BE2C (cell line): ENCODE measurements around the gene FIZ1. TPM values are rescaled to one million over a fixed set of nuclear protein-coding genes. Genes with fewer than 3 reads are reported as not detected.
A peak's percentile ranks its signal among the peaks of the same experiment; 100 is the strongest.

Experiments
- DNase-seq: peaks from one replicate; pipeline ENCODE4 v3.0.0-alpha.2; 2020
- H3K27me3 ChIP-seq: fragments of 250-450 bp; sonication (Bioruptor Pico); 2 replicates; pipeline ENCODE4 v1.5.1; 2020; ENCODE audit warnings: mild to moderate bottlenecking
- H3K36me3 ChIP-seq: fragments of 250-450 bp; sonication (Bioruptor Pico); 2 replicates; pipeline ENCODE4 v1.5.1; 2020; ENCODE audit warnings: mild to moderate bottlenecking
- H3K4me1 ChIP-seq: fragments of 250-450 bp; sonication (Bioruptor Pico); 2 replicates; pipeline ENCODE4 v1.5.1; 2020
- H3K4me3 ChIP-seq: 2 replicates; pipeline ENCODE4 v1.5.1; 2011; ENCODE audit warnings: low read depth, low read length
- H3K9me3 ChIP-seq: fragments of 250-450 bp; sonication (Bioruptor Pico); 2 replicates; pipeline ENCODE4 v1.5.1; 2020
- polyA plus RNA-seq: library from polyadenylated mRNA; unstranded; fragments of >200 nt; gene quantifications from one replicate; pipeline ENCODE4 v1.2.1, GENCODE V29; 2012; ENCODE audit warnings: low read depth, missing spikeins; ENCODE audit not compliant: insufficient read length, insufficient read depth
- TF ChIP-seq, protein P1 (sequence below): IDR thresholded peaks from 2 replicates; pipeline ENCODE4 v1.5.1; 2012; ENCODE audit warnings: mild to moderate bottlenecking, low read depth, low read length

Gene FIZ1, protein sequence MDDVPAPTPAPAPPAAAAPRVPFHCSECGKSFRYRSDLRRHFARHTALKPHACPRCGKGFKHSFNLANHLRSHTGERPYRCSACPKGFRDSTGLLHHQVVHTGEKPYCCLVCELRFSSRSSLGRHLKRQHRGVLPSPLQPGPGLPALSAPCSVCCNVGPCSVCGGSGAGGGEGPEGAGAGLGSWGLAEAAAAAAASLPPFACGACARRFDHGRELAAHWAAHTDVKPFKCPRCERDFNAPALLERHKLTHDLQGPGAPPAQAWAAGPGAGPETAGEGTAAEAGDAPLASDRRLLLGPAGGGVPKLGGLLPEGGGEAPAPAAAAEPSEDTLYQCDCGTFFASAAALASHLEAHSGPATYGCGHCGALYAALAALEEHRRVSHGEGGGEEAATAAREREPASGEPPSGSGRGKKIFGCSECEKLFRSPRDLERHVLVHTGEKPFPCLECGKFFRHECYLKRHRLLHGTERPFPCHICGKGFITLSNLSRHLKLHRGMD
- 23.9 TPM for polyA plus RNA-seq

DNA sequence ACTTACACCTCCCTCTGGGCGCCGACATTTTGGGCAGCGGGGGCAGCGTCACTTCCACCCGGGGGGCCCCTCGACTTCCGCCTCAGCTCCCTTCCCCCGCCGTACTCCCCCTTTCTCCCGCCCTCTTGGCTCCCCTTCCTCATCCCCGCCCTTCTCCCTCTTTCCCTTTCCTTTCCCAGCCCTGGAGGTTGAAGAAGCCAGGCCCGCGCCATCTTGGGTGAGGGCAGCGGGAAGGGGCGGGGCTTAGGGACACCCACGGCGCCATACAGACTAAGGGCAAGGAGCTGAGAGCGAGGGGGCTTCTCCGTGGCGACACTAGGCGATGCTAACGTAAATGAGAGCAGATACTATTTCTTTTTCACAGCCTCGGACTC, at the start of gene FIZ1:
FIZ1 (minus strand) TSS at position 50 of the 374 bp plus-strand sequence. CDS start 1,652 bp downstream, outside the sequence.
- TF ChIP-seq, protein P1, sequence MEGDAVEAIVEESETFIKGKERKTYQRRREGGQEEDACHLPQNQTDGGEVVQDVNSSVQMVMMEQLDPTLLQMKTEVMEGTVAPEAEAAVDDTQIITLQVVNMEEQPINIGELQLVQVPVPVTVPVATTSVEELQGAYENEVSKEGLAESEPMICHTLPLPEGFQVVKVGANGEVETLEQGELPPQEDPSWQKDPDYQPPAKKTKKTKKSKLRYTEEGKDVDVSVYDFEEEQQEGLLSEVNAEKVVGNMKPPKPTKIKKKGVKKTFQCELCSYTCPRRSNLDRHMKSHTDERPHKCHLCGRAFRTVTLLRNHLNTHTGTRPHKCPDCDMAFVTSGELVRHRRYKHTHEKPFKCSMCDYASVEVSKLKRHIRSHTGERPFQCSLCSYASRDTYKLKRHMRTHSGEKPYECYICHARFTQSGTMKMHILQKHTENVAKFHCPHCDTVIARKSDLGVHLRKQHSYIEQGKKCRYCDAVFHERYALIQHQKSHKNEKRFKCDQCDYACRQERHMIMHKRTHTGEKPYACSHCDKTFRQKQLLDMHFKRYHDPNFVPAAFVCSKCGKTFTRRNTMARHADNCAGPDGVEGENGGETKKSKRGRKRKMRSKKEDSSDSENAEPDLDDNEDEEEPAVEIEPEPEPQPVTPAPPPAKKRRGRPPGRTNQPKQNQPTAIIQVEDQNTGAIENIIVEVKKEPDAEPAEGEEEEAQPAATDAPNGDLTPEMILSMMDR = no peak
- Histone ChIP-seq H3K9me3 (no peaks in the 10 kb centered on the region), H3K36me3 (peaks cover 19% of the 10 kb centered on the region; the same call in 1 of the 2 replicates), H3K4me1 (peaks cover 7% of the 10 kb centered on the region; the same call in 1 of the 2 replicates), H3K27me3 (no peaks in the 10 kb centered on the region), H3K4me3 (peak within 1 kb of the TSS; percentile 91)
- peak; percentile 98 for DNase-seq

DNA sequence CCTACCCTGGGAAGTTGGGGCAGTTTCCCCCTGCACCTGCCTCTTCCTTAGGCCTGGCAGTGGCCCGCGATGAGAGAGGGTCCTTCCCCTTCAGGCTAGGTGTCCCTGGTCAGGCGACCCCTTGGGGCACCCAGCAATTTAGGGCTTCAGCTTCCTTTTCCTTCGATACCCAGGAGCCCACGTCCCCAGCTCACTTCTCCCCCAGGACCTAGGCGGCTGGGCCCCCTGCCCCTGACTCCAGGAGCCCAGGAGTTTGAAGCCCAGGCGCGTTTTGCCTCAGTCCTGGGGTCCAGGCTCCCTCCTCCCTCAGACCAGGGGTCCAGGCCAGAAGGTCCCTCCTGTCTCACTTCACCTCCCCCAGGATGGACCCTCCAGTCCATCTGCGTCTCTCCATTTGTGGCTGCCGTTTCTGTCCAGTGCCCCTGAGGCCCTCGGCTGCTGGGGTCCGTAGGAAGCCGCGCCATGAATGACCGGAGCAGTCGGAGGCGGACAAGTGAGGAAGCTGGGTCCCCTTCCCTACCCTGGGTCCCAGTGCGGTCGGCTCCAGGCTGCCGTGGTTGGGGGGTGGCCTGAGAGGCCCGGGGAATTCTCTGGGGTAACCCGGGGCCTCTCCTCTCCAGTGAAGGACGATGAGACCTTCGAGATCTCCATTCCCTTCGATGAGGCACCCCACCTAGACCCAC, 49.4 kb upstream of the FIZ1 start:
- Histone ChIP-seq H3K36me3 (peaks cover 17% of the 10 kb centered on the region), H3K4me1 (peaks cover 4% of the 10 kb centered on the region), H3K4me3 (peak overlapping the region; percentile 77), H3K27me3 (no peaks in the 10 kb centered on the region), H3K9me3 (no peaks in the 10 kb centered on the region)
- DNase-seq = no peak
- TF ChIP-seq, protein P1 = no peak

DNA sequence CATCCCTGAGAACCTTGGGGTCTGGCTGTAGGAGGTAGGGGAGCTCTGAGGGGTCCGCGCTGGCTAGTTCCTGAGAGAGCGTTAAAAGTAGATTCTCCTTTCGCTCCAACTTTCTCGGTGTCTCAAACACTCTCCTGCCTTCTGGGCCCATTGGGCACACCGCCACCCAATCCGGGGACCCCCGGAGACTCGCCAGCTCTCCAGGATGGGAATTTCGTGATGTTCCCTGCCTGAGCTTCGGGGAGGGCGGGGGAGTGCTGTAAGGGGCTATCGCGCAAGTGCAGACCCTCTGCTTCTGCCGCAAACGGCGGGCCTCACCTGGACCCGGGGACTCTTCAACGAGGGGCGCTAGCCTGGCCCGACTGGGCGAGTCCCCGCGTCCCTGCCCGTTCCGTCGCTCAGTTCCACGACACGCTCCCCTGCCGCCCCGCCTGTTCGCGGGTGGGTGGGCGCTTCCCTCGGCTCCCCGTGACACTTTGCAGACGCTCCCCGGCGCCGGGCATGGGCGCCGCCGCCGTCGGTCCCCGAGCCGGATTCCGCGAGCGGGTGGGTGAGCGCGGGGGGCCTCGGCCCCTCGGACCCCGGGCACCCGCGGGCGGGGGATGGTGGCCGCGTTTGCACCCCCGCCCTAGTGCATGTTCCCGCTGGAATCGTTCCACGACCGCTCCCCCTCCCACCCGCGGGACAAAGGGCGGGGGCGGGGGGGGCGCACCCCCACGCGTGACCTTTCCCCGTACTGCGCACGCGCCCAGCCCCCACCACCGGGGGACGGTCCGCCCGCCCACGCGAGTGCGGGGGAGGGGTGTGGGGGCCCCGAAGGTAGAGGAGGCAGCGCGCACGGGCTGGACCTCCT, 48.6 kb upstream of the FIZ1 start, which contains the start of gene CCDC106:
CCDC106 (plus strand) TSS at position 481 of the 853 bp plus-strand sequence. CDS start 835 bp downstream, outside the sequence.
- TF ChIP-seq, protein P1 = no peak
- H3K36me3 ChIP-seq = peaks cover 17% of the 10 kb centered on the region
- peak within 1 kb of the TSS; percentile 77 for H3K4me3 ChIP-seq
- DNase-seq = peak; percentile 75
- peaks cover 4% of the 10 kb centered on the region for H3K4me1 ChIP-seq
- H3K27me3 ChIP-seq = no peaks in the 10 kb centered on the region
- H3K9me3 ChIP-seq = no peaks in the 10 kb centered on the region

DNA sequence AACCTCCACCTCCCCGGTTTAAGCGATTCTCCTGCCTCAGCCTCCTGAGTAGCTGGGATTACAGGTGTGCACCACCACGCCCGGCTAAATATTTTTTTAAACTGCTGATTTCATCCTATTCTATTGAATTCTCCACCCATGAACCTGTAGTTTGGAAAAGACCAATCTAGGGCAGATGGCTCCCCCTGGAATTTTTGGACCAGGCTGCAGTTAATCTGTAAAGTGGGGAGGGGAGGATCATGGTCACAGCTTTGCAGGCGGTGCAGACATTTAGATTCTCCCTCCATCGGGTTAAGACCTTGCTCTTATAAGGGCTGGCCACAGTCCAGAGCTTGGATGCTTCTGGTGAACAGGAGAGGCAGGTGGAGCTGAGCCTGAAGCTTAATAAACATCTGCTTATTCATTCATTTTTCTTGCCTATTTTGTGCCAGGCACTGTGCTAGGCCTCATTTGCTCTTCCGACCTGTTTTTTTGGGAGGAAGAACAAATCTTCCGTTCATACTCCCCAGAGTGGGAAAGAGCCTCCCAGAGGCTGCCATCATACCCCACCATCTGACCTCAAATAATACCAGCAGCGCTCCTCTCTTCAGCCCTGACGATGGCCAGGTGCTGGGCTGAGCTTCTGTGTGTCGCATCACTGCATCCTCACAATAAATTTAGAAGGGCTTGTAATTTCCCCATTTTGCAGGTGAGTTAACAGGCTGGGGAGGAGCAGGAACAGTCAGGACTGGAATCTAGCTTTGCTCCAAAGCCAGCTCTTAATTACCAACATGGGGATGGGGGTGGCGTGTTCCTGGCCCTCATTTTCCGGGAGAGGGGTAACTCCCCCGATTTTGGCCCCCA, 47.8 kb upstream of the FIZ1 start:
- peaks cover 17% of the 10 kb centered on the region for H3K36me3 ChIP-seq
- peak overlapping the region; percentile 77 for H3K4me3 ChIP-seq
- peaks cover 4% of the 10 kb centered on the region for H3K4me1 ChIP-seq
- H3K27me3 ChIP-seq = no peaks in the 10 kb centered on the region
- no peak for DNase-seq
- TF ChIP-seq, protein P1 = no peak
- H3K9me3 ChIP-seq = no peaks in the 10 kb centered on the region

DNA sequence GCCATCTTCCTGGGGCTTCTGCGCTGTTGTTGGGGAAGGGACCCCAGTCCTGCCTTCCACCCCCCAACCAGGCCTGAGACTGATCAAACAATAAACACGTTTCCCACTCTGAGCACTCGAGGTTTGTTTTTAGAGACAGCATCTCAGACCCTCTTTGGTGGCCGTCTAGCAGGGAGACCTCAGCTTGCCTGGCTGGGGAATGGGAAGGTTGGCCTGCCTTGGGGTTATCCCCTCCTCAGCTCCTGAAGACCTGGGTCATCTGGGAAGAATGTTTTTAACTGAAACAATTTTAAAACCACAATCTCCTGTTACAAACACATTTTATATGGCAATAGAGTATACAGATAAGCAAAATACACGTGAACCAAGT, 46.2 kb upstream of the FIZ1 start:
- TF ChIP-seq, protein P1 = no peak
- no peaks in the 10 kb centered on the region for H3K9me3 ChIP-seq
- no peaks in the 10 kb centered on the region for H3K27me3 ChIP-seq
- peaks cover 17% of the 10 kb centered on the region for H3K36me3 ChIP-seq
- DNase-seq = no peak
- no peak overlapping the region for H3K4me3 ChIP-seq
- H3K4me1 ChIP-seq = peaks cover 4% of the 10 kb centered on the region
